A549 treated with ZK216348 at 1 μM for 4 hours (cell line): ENCODE results near the gene ABI3. TPM values are rescaled to one million over a fixed set of nuclear protein-coding genes. Genes with fewer than 3 reads are reported as not detected.

ENCODE experiments used
- total RNA-seq: library from RNA; stranded (reverse); fragments of 200-300 nt; extraction: Qiagen RNA extraction; gene quantifications from 5 replicates; pipeline ENCODE4 v1.2.3, GENCODE V29; 2022; ENCODE audit warnings: low read depth

ABI3 gene
- total RNA-seq, result not detected in 5 replicates

GRCh38 chr17:49210158-49211029, at the start of gene ABI3, which contains the start of gene GNGT2:
Gene ABI3, plus strand, starts transcription at chr17:49210707. Its CDS starts 18 bp downstream, at chr17:49210725.
Gene GNGT2, minus strand, starts transcription at chr17:49210574. Its CDS starts 3,152 bp downstream, at chr17:49207422.

GRCh38 chr17:49230636-49231562, 20.4 kb downstream of the ABI3 start, which contains the start of gene PHOSPHO1:
Gene PHOSPHO1, minus strand, starts transcription at chr17:49230787. Its CDS starts 4,096 bp downstream, at chr17:49226691.

Other genes with a start within 250 kb of the ABI3 start
- gene GIP, start 242.1 kb upstream of the ABI3 start, total RNA-seq, result 3.5 to 5.9 TPM (median 4.3 TPM) in 5 replicates
- 58.9 to 90.0 TPM (median 79.9 TPM) in 5 replicates for gene IGF2BP1, start 213.3 kb upstream of the ABI3 start, total RNA-seq
- gene B4GALNT2, start 77.9 kb upstream of the ABI3 start, total RNA-seq, result 0.18 to 0.57 TPM (median 0.45 TPM) in 5 replicates
- 0.69 to 1.5 TPM (median 0.85 TPM) in 5 replicates for gene GNGT2, start 133 bp upstream of the ABI3 start, total RNA-seq
- gene PHOSPHO1, start 20.1 kb downstream of the ABI3 start, total RNA-seq, result 0.33 to 0.97 TPM (median 0.42 TPM) in 5 replicates
- 6.9 to 10.6 TPM (median 7.7 TPM) in 5 replicates for gene ZNF652, start 151.5 kb downstream of the ABI3 start, total RNA-seq
- 285 to 448 TPM (median 440 TPM) in 5 replicates for gene PHB1, start 204.2 kb downstream of the ABI3 start, total RNA-seq